Endothelial cell of umbilical vein (primary cell): ENCODE data around the gene SORT1. TPM values are rescaled to one million over a fixed set of nuclear protein-coding genes. Genes with fewer than 3 reads are reported as not detected.

ENCODE experiments used
- BruUV-seq: library from RNA; stranded (reverse); fragments of 400-500 nt; replicated peaks from 2 replicates; lab custom pipeline; 2021; lab: Mats Ljungman, UMichigan
- CTCF ChIA-PET: fragments of 300-600, 350-600 bp; sonication (Branson Sonifier 250); formaldehyde crosslinking; loops from one replicate; lab custom pipeline; 2021; ENCODE audit warnings: antibody characterized with exemption, inconsistent platforms; lab: Charles Lee
- POLR2A ChIA-PET: fragments of 300-600, 350-600 bp; sonication (Branson Sonifier 250); formaldehyde crosslinking; loops from one replicate; lab custom pipeline; 2021; ENCODE audit warnings: antibody characterized with exemption, inconsistent platforms; lab: Charles Lee
- DNase-seq: peaks from one replicate; pipeline ENCODE4 v3.0.0-alpha.2; 2011; ENCODE audit warnings: low read depth, low spot score
- FAIRE-seq: peaks from 2 replicates; lab custom pipeline; 2011; peaks lifted over from hg19 to GRCh38; lab: Jason Lieb, UNC
- H2AFZ ChIP-seq: 2 replicates; pipeline ENCODE4 v1.6.0; 2012; ENCODE audit warnings: low read depth, low read length, control low read depth, inconsistent platforms
- H3K27ac ChIP-seq: 2 replicates; pipeline ENCODE4 v1.5.1; 2011; ENCODE audit warnings: low read depth, mild to moderate bottlenecking, control low read depth, low read length, moderate library complexity; ENCODE audit not compliant: insufficient read depth
- H3K27me3 ChIP-seq, 2 experiments: 2 replicates each; pipeline versions ENCODE4 v1.6.0 to v1.6.1; 2011; ENCODE audit warnings: low read length in 2 of 2, mixed read lengths in 1 of 2; ENCODE audit not compliant: control insufficient read depth in 2 of 2, insufficient read depth in 2 of 2
- H3K36me3 ChIP-seq, 2 experiments: 2 replicates in 1 of 2; 3 replicates in 1 of 2; pipeline ENCODE4 v1.5.1; 2011; ENCODE audit warnings: low read length in 2 of 2, mild to moderate bottlenecking in 1 of 2, moderate library complexity in 1 of 2; ENCODE audit not compliant: control insufficient read depth in 2 of 2, insufficient read depth in 2 of 2; ENCODE audit errors: extremely low read depth in 1 of 2
- H3K4me1 ChIP-seq: 3 replicates; pipeline ENCODE4 v1.5.1; 2011; ENCODE audit warnings: mild to moderate bottlenecking, low read length; ENCODE audit not compliant: control insufficient read depth, insufficient read depth; ENCODE audit errors: extremely low read depth
- H3K4me2 ChIP-seq: 2 replicates; pipeline ENCODE4 v1.6.1; 2011; ENCODE audit warnings: low read length, control low read depth, mixed read lengths; ENCODE audit not compliant: insufficient read depth
- H3K4me3 ChIP-seq, 3 experiments: fragments of 200-600 bp in 1 of 3; sonication (generic), shearing (Covaris generic) in 1 of 3; replicated peaks in 1 of 3; 2 replicates each; pipeline ENCODE4 v1.5.1; 2011 to 2016; ENCODE audit warnings: control low read depth in 3 of 3, low read length in 3 of 3, mild to moderate bottlenecking in 2 of 3, inconsistent platforms in 1 of 3, low read depth in 1 of 3, moderate library complexity in 1 of 3; ENCODE audit not compliant: insufficient read depth in 1 of 3
- H3K79me2 ChIP-seq: 2 replicates; pipeline ENCODE4 v1.6.0; 2012; ENCODE audit warnings: low read length, inconsistent platforms; ENCODE audit not compliant: control insufficient read depth, insufficient read depth
- H3K9ac ChIP-seq: replicated peaks from 2 replicates; pipeline ENCODE3; 2011; ENCODE audit warnings: low read length, control low read depth; ENCODE audit not compliant: insufficient read depth; ENCODE audit errors: extremely low read depth
- H3K9me1 ChIP-seq: replicated peaks from 3 replicates; pipeline ENCODE4 v1.6.0; 2011; ENCODE audit warnings: mild to moderate bottlenecking, low read length; ENCODE audit not compliant: control insufficient read depth, insufficient read depth; ENCODE audit errors: extremely low read depth
- H3K9me3 ChIP-seq: replicated peaks from 2 replicates; pipeline ENCODE4 v1.5.1; 2012; ENCODE audit warnings: low read length, inconsistent platforms; ENCODE audit not compliant: control insufficient read depth, insufficient read depth
- H4K20me1 ChIP-seq: replicated peaks from 2 replicates; pipeline ENCODE3; 2011; ENCODE audit warnings: mild to moderate bottlenecking, low read length; ENCODE audit not compliant: control insufficient read depth, insufficient read depth; ENCODE audit errors: extremely low read depth
- CTCF ChIP-seq, 2 donors: IDR thresholded peaks; 1 replicate in 1 of 2; 2 replicates in 1 of 2; pipeline ENCODE4 v1.5.1; 2011; ENCODE audit warnings: low read length in 2 of 2, mild to moderate bottlenecking in 2 of 2, moderate library complexity in 2 of 2, control low read depth in 1 of 2, inconsistent platforms in 1 of 2, low read depth in 1 of 2; ENCODE audit not compliant: insufficient read depth in 1 of 2; ENCODE audit errors: extremely low read depth in 1 of 2
- EZH2 ChIP-seq: IDR thresholded peaks from 2 replicates; pipeline ENCODE4 v1.6.1; 2012; ENCODE audit warnings: borderline replicate concordance, low read depth, mild to moderate bottlenecking, moderate library complexity, low read length, inconsistent platforms; ENCODE audit not compliant: severe bottlenecking
- FOS ChIP-seq: IDR thresholded peaks from 2 replicates; pipeline ENCODE4 v1.6.1; 2011; ENCODE audit warnings: mild to moderate bottlenecking, low read length, moderate library complexity, borderline replicate concordance; ENCODE audit not compliant: insufficient read depth
- GATA2 ChIP-seq: IDR thresholded peaks from 2 replicates; pipeline ENCODE4 v1.7.0; 2011; ENCODE audit warnings: low read depth, mild to moderate bottlenecking, moderate library complexity, mixed read lengths, low read length; ENCODE audit not compliant: insufficient read length, insufficient read depth
- JUN ChIP-seq: IDR thresholded peaks from 2 replicates; pipeline ENCODE4 v1.6.1; 2011; ENCODE audit warnings: borderline replicate concordance, low read depth; ENCODE audit not compliant: insufficient read length, insufficient read depth
- MAX ChIP-seq: IDR thresholded peaks from 2 replicates; pipeline ENCODE4 v1.6.1; 2011; ENCODE audit not compliant: insufficient read depth, insufficient read length
- MYC ChIP-seq: IDR thresholded peaks from one replicate; pipeline ENCODE4 v1.6.1; 2011; ENCODE audit warnings: mild to moderate bottlenecking, low read depth, low read length
- POLR2A ChIP-seq: IDR thresholded peaks from 2 replicates; pipeline ENCODE4 v1.6.1; 2012; ENCODE audit warnings: low read depth, mild to moderate bottlenecking, control low read depth, low read length
- POLR2AphosphoS5 ChIP-seq: IDR thresholded peaks from 2 replicates; pipeline ENCODE4 v1.6.1; 2012; ENCODE audit warnings: low read depth, mild to moderate bottlenecking, control low read depth, low read length, moderate library complexity; ENCODE audit not compliant: insufficient read depth
- dilution Hi-C: fragments of 300-500 bp; cut with MboI; formaldehyde crosslinking; loops from one replicate; pipeline ENCODE4 v1.15.0; 2019; ENCODE audit warnings: low sequenced_read_pairs; ENCODE audit not compliant: extremely low pct_ligation_motif_present
- intact Hi-C: fragments of 100-400 bp; cut with micrococcal nuclease; formaldehyde crosslinking; loops from one replicate; pipeline ENCODE4 v1.10.0; 2022
- polyA plus RNA-seq, 4 experiments: library from polyadenylated mRNA; depleted of rRNA in 3 of 4; stranded (reverse) in 3 of 4; unstranded in 1 of 4; fragments of >200 nt; gene quantifications; 2 replicates each; pipeline versions ENCODE4 v1.2.1 to v1.2.3, GENCODE V29; 2011 to 2012; ENCODE audit warnings: missing spikeins in 1 of 4
- total RNA-seq: library from RNA; stranded (reverse); gene quantifications from 2 replicates; pipeline ENCODE4 v1.2.3, GENCODE V29; 2021

The SORT1 gene
- total and polyA plus RNA-seq, 2 donors (not counting 3 experiments of a cell fraction or from before 2014, with no cell fraction given): 6.8 to 17.8 TPM

- H3K27me3 ChIP-seq: no peaks in the 10 kb centered on the region
- dilution Hi-C loops: no loop called here
- CTCF ChIA-PET: interaction anchor here (0.8 to 5.5 kb wide), 4 partner anchors 13 to 270 kb away, joined by 3 to 124 read pairs (median 4); partner anchors contain the start of genes CELSR2 and SORT1
- H3K9me3 ChIP-seq: no peaks in the 10 kb centered on the region
- intact Hi-C loops: loop anchor here (1.0 kb wide), 2 partner anchors 61 to 137 kb away; no protein-coding TSS in a partner anchor
- no peaks in the 10 kb centered on the region for H3K79me2 ChIP-seq
- no TSS peak for BruUV-seq
- H3K9ac ChIP-seq: no peak overlapping the region
- no peaks in the 10 kb centered on the region for H3K9me1 ChIP-seq
- no peak overlapping the region for H3K4me2 ChIP-seq
- TF ChIP-seq FOS (no peak), MAX (no peak), MYC (no peak), GATA2 (no peak)
- DNase-seq: no peak
- H3K27ac ChIP-seq: no peak overlapping the region
- POLR2A ChIA-PET: no interaction called here
- H2AFZ ChIP-seq: no peak overlapping the region
- H4K20me1 ChIP-seq: no peaks in the 10 kb centered on the region
- no peaks in the 10 kb centered on the region for H3K4me1 ChIP-seq
- H3K4me3 ChIP-seq: no peak overlapping the region
- FAIRE-seq: no peak
- H3K36me3 ChIP-seq: no peaks in the 10 kb centered on the region
Measured at GRCh38 chr1:109262231-109263055, 135.3 kb downstream of the SORT1 start.

- H3K27me3 ChIP-seq: no peaks in the 10 kb centered on the region
- H3K4me2 ChIP-seq: no peak overlapping the region
- CTCF ChIA-PET: interaction anchor here (0.9 to 2.5 kb wide), 2 partner anchors 25 to 138 kb away, joined by 3 to 11 read pairs; no protein-coding TSS in a partner anchor
- DNase-seq (no peak), FAIRE-seq (no peak)
- H2AFZ ChIP-seq: no peak overlapping the region
- H3K9me3 ChIP-seq: no peaks in the 10 kb centered on the region
- POLR2A ChIA-PET: no interaction called here
- H3K4me3 ChIP-seq: no peak overlapping the region
- H4K20me1 ChIP-seq: no peaks in the 10 kb centered on the region
- no peaks in the 10 kb centered on the region for H3K36me3 ChIP-seq
- BruUV-seq: no TSS peak
- H3K4me1 ChIP-seq: no peaks in the 10 kb centered on the region
- H3K79me2 ChIP-seq: no peaks in the 10 kb centered on the region
- H3K27ac ChIP-seq: no peak overlapping the region
- TF ChIP-seq MAX (no peak), EZH2 (no peak), POLR2AphosphoS5 (no peak), CTCF (IDR thresholded peaks at IDR 0.05; ENCODE audit: extremely low read depth in 1 of 2, insufficient read depth in 1 of 2, low read depth in 1 of 2, low read length in 2 of 2) (no peak), FOS (no peak), MYC (no peak), POLR2A (no peak), JUN (no peak), GATA2 (no peak)
- intact Hi-C loops (no loop called here), dilution Hi-C loops (no loop called here)
- no peaks in the 10 kb centered on the region for H3K9me1 ChIP-seq
- no peak overlapping the region for H3K9ac ChIP-seq
Measured at GRCh38 chr1:109261578-109261977, 136.1 kb downstream of the SORT1 start.
